Stimulated activated CD8-positive, alpha-beta memory T cell treated with anti-CD3 and anti-CD28 coated beads, Interleukin-4, amount 100 ng/mL, for 1 hour (primary cell): ENCODE data around the gene DNAJC4.

Experiments used
- DNase-seq, 2 donors: peaks; one replicate each; pipeline ENCODE4 v3.0.0-alpha.2; 2020; ENCODE audit warnings: low read depth in 2 of 2, low spot score in 1 of 2

DNAJC4 gene

DNA sequence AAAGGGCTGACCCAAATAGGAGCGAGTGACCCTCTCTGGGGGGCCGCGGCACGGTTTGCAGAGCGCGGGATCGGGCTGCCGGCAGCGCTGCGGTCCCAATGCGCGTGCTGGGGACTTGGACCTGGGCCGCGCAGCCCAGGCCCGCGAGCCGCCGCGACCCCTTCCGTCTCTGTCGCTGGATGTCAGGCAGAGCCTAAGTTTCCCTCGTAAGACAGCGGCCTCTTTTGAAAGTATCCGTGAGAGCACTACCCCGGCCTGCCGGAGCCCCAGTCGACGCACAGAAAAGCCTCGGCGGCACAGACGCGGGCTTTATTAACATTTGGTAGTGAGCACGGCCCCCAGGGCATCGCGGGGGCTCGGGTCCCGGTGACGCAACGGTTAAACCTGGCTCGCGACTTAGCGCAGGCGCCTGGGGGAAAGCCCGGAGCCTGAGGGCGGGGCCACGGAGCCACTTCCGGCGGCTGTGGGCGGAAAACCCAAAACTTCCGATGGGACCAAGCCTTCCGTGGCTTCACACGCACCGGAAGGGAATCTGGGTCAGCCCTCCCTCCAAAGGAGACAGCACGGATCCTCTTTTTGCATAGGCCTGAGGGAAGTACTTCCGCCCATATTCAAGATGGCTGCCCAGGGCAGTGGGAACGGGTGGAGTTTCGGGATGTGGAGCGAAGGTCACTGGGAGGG is 39.3 kb downstream of the DNAJC4 start:
- DNase-seq = peak; percentile 93 to 95

DNA sequence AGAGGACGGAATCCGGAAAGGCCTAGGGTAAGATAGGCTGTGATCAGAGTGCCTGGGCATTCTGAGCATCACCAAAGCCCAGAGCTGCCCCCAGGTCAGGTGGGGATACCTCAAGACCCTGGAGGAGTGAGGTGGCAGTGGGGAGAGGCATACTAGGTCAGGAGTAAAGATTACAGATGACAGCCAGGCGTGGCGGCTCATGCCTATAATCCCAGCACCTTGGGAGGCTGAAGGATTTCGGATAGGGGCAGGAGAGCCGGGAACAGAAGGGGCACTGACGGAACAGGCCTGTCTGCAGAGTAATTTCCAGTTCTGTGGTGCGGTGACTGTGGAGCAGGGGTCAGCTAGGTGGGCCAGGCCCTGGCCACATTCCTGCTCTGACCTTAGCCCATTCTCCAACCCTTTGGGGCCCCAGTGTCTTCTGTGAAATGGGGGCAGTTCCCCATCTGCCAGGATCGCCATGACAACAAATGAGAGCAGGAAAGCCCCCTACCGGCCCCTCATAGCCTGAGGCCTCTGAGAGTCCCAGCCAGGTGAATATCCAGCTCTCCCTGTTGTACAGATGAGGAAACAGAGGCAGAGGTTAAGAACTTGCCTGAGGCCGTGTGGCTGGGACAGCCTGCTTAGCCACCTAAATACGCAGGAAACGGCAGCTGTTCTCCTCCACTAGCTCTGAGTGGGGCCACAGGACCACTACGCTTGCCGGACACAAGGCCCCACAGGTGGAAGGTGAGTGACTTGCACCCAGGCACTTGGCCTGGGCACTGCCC is 44.9 kb downstream of the DNAJC4 start:
- no peak for DNase-seq

DNA sequence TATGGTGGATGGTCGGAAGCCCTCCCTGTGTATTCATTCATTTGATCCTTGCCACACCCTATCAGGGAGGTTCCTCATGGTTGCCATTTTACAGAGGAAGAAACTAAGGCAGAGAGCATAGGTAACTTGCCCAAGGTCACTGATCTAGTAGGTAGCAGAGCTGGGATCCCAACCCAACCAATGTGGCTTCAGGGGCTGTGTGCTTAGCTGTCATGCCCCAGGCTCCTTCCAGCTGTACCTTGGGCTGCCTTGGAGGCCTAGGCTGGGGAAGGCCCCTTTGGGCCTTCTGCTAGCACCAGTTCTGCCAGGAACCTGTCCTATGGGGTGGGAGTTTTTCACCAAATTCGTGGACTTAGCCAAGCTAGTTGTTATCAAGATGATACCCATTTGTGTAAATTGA is 45.5 kb downstream of the DNAJC4 start:
- no peak for DNase-seq

DNA sequence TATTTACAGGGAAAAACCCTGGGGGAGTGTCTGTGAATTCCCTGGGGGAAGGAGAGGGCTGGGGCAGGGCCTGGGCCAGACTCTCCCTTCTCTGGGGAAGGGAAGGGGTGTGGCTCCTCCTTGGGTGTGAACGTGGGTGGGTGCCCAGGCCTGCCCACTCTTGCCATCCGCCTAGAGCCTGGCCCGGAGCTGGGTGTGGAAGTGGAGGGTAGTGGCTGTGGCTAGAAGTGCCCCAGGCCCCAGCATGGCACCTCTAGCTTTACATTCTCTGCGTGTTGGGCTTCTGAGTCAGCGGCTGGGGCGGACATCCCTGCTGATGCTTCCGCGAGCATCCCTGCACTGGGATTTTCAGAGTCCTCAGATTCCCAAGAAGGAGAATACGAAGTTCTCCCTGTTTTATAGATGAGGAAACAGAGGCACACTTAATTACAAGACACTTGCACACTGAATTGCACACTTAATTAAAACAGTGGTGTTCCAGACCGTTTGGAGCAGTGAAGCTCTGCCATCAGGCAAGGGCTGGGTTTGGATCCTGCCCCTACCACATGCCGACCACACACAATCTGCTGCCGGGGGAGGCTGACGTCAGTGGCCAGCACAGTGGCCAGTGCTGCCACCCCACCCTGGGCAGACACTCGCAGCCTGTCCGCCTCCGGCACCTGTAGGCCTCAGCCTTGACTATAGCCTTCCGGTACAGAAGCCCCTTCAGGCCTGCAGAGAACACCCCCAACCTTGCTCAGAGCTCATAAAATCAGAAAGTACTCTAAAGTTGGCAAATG is 46.5 kb downstream of the DNAJC4 start:
- no peak for DNase-seq

DNA sequence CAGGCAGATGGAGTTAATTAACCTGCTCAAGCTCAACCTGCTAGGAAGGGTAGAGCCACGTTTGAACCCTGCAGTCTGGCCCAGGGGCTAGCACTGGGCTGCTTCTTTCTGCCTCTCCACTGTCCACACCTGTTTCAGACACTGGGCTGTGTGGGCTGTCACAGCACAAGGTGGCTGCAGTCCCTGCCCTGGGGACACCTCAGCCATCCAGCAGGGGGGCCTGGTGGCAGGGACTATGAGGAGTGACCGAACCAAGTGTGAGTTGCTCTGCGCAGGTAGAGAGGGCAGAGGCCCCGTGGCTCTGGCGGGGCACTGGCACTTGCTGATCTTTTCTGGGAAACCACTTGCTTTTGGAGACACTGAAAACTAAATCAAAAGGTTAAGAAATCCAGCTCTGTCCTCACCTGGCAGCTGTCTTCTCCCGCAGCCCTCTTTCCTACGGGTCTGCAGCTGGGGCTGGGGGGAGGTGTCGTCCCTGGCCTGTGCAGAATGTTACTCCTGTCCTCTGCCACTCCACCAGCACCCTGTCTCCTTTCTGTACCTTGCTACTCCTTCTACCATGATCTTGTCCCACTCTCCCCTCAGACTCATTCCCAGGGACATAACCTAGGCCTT is 48.3 kb downstream of the DNAJC4 start:
- no peak for DNase-seq

DNA sequence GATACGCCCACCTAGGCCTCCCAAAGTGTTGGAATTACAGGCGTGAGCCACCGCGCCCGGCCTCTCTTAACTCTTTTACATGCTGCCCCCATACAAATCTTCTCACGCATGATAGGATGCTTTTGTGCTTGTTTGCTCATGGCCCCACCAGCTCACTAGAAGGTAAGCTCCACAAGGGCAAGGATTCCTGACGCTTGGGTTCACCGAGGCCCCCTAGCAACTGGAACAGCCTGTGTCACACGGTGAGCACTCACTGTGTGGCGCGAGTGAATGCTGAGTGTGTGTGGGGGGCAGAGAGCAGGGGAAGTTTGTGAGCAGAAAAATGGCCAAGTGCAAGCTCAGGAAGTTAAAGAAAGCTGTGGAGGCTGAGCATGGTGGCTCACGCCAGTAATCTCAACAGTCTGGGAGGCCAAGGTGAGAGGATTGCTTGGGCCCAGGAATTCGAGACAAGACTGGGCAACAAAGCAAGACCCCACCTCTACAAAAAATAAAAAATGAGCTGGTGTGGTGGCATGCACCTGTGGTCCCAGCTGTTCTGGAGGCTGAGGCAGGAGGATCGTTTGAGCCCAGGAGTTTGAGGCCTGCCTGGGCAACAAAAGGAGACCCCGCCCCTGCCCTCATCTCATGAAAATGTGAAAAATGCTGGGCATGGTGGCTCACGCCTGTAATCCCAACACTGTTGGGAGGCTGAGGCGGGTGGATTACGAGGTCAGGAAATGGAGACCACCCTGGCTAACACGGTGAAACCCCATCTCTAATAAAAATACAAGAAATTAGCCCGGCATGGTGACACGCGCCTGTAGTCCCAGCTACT is 51.8 kb downstream of the DNAJC4 start:
- no peak for DNase-seq

DNA sequence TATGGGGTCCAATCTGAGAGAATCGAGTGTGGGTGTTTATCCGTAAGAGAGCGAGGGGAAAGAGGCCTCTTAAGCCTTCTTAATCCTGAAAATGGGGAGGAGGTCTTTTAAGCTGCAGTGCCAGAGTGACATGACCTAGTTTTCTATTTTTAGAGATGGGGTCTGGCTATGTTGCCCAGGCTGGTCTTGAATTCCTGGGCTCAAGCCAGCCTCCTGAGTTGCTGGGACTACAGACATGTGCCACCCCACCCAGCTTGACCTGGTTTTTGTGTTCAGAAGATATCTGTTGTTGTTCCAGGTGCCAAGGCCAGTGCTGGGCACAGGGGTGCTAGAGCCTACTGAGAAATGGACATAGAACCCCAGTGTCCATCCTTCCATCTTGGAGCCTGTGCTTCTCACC is 52.7 kb downstream of the DNAJC4 start:
- no peak for DNase-seq
